ENCODE data around the gene MEN1.
A peak's percentile ranks its signal among the peaks of the same experiment; 100 is the strongest.

Gene MEN1

DNA sequence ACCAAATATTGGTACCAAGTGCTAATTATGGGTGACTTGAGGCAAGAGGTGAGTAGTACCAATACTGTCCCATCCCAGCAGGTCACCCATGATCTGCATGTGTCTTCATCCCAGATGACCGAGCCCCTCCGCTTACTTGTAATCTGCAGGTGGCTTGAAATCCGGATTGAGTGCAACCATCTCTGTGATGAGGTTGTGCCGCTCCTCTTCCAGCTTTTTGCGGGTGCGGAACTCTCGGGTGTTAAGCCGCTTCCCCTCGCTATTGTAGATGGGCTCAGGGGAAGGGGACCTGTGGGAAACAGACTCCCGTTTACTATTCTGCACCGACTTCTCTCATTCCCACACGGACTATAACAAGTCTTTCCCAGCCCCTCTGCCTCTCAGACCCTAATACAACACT lies 40.2 kb downstream of the MEN1 start:
- H3K4me3 ChIP-seq (ENCODE audit: low read length), result no peak overlapping the region
- H3K9ac ChIP-seq (ENCODE audit: low read length), result peak overlapping the region; percentile 14
- H3K4me1 ChIP-seq (ENCODE audit: control insufficient read depth, insufficient read depth, low read length), result peaks cover 5% of the 10 kb centered on the region
- H3K9me3 ChIP-seq (ENCODE audit: control insufficient read depth, low read length), result no peaks in the 10 kb centered on the region
- no peak for DNase-seq (ENCODE audit: low read depth)
- H3K36me3 ChIP-seq (ENCODE audit: control insufficient read depth, insufficient read depth, low read length, severe bottlenecking), result peaks cover 93% of the 10 kb centered on the region
- H3K27me3 ChIP-seq (replicated peaks; ENCODE audit: control insufficient read depth, insufficient read depth, low read length), result no peaks in the 10 kb centered on the region

DNA sequence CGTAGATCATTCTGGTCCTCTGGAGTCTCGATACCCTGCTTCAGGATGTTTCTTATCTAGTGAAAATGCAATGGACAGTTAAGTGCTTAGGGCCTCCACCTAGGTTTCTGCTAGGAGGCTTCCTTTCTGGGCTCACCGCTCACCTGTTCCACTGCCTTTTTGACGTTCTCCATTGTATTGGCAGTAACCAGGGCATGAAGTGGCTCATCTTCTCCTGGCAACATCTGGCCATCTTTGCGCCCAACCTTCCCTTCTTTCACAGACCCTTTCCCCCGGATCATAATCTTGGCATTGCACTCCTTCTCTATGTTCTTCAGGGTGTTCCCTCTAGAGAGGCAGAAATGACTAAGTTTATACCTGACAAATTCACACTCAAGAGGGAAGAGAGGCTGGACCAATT lies 41.1 kb downstream of the MEN1 start:
- no peak for DNase-seq (ENCODE audit: low read depth)
- peaks cover 94% of the 10 kb centered on the region for H3K36me3 ChIP-seq (ENCODE audit: control insufficient read depth, insufficient read depth, low read length, severe bottlenecking)
- H3K9ac ChIP-seq (ENCODE audit: low read length), result no peak overlapping the region
- H3K9me3 ChIP-seq (ENCODE audit: control insufficient read depth, low read length), result no peaks in the 10 kb centered on the region
- H3K4me1 ChIP-seq (ENCODE audit: control insufficient read depth, insufficient read depth, low read length), result peaks cover 5% of the 10 kb centered on the region
- H3K27me3 ChIP-seq (replicated peaks; ENCODE audit: control insufficient read depth, insufficient read depth, low read length), result no peaks in the 10 kb centered on the region
- no peak overlapping the region for H3K4me3 ChIP-seq (ENCODE audit: low read length)

DNA sequence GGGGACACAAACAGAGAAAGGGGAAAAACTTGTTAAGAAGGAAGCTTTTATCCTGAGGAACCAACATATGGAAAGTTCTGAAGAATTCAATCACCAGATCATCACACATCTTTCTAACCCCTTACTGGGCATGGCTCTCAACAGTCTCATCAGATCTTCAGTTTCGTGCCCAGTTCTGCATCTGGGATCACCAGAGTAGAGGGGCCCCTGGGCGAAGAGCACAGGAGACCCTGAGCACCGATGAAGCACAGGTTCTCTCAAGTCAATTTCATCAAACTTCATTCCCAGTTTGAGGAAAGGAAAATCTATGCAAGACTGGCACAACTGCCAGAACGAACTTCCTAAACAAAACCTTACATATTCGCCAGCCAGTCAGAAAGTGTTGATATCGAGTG lies 42.1 kb downstream of the MEN1 start:
- H3K36me3 ChIP-seq (ENCODE audit: control insufficient read depth, insufficient read depth, low read length, severe bottlenecking), result peaks cover 94% of the 10 kb centered on the region

DNA sequence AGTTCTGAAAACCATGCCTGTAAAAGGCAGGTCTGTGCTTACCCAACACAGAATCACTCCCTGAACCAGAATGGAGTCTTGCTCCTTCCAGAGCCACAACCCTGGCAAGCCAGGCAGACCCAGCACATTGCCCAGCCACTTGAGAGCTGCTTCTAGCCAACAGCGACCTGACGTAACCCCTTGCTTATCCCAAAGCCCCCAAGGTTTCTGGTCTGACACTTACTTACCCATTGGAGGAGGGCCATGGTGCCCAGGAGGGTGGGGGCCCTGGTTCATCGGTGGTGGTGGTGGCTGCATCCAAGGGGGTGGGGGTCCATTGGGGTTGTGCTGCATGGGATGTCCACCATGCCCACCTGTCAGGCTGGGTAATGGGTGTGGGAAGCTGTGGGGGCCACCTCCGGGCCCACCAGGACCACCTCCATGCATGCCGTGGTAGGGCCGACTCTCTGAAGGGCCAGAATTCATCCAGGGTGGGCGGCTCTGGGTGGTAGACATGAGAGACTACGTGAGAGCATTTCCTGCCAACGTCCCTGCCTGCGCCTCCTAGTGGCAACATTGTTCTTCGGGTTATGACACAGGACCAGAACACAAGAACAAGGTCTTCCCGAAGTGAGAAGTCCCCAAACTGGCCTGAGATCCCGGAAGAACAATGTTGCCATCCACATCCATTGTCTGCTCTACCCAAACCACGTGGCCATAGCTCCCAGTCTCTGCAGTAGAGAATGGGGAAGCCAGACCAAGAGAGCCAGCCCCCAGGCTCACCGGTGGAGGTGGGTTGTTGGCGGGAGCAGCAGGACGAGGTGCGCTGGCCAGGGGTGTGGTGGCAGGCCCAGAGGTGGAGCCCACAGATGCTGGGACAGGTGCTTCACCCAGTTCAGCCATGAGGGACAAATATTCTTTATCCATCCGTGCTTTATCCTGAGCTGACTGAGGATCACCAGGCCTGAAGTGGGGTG lies 42.7 kb downstream of the MEN1 start:
- DNase-seq (ENCODE audit: low read depth), result peak; percentile 82
- Histone ChIP-seq H3K4me1 (ENCODE audit: control insufficient read depth, insufficient read depth, low read length) (peaks cover 18% of the 10 kb centered on the region), H3K4me3 (ENCODE audit: low read length) (no peak overlapping the region), H3K36me3 (ENCODE audit: control insufficient read depth, insufficient read depth, low read length, severe bottlenecking) (peaks cover 94% of the 10 kb centered on the region), H3K9me3 (ENCODE audit: control insufficient read depth, low read length) (no peaks in the 10 kb centered on the region), H3K27me3 (replicated peaks; ENCODE audit: control insufficient read depth, insufficient read depth, low read length) (no peaks in the 10 kb centered on the region), H3K9ac (ENCODE audit: low read length) (no peak overlapping the region)

More for the DNA sequence above, 42.1 kb downstream of the MEN1 start:
- Histone ChIP-seq H3K27me3 (replicated peaks; ENCODE audit: control insufficient read depth, insufficient read depth, low read length) (no peaks in the 10 kb centered on the region), H3K4me3 (ENCODE audit: low read length) (no peak overlapping the region), H3K9ac (ENCODE audit: low read length) (no peak overlapping the region), H3K4me1 (ENCODE audit: control insufficient read depth, insufficient read depth, low read length) (peaks cover 15% of the 10 kb centered on the region), H3K9me3 (ENCODE audit: control insufficient read depth, low read length) (no peaks in the 10 kb centered on the region)
- no peak for DNase-seq (ENCODE audit: low read depth)

DNA sequence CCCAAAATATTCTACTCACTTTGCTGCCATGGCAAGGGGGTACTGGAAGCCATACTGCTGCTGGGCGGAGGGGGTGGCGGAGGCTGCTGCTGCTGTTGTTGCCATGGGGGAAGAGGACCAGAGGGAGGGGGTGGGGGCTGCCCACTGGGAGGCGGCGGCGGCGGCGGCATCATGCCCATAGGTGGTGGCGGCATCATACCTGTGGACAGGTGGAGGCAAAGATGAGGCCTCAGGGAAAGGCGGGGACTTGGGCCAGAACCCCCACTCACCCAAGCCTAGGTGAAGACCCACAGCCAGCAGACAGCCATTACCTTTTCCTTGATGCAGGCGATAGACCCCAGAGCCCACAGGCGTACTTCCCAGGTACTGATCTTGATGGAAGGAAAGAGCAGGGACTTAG lies 43.5 kb downstream of the MEN1 start:
- H3K4me1 ChIP-seq (ENCODE audit: control insufficient read depth, insufficient read depth, low read length), result peaks cover 22% of the 10 kb centered on the region
- no peaks in the 10 kb centered on the region for H3K9me3 ChIP-seq (ENCODE audit: control insufficient read depth, low read length)
- H3K36me3 ChIP-seq (ENCODE audit: control insufficient read depth, insufficient read depth, low read length, severe bottlenecking), result peaks cover 87% of the 10 kb centered on the region
- no peak overlapping the region for H3K9ac ChIP-seq (ENCODE audit: low read length)
- no peaks in the 10 kb centered on the region for H3K27me3 ChIP-seq (replicated peaks; ENCODE audit: control insufficient read depth, insufficient read depth, low read length)
- H3K4me3 ChIP-seq (ENCODE audit: low read length), result no peak overlapping the region
- DNase-seq (ENCODE audit: low read depth), result no peak

DNA sequence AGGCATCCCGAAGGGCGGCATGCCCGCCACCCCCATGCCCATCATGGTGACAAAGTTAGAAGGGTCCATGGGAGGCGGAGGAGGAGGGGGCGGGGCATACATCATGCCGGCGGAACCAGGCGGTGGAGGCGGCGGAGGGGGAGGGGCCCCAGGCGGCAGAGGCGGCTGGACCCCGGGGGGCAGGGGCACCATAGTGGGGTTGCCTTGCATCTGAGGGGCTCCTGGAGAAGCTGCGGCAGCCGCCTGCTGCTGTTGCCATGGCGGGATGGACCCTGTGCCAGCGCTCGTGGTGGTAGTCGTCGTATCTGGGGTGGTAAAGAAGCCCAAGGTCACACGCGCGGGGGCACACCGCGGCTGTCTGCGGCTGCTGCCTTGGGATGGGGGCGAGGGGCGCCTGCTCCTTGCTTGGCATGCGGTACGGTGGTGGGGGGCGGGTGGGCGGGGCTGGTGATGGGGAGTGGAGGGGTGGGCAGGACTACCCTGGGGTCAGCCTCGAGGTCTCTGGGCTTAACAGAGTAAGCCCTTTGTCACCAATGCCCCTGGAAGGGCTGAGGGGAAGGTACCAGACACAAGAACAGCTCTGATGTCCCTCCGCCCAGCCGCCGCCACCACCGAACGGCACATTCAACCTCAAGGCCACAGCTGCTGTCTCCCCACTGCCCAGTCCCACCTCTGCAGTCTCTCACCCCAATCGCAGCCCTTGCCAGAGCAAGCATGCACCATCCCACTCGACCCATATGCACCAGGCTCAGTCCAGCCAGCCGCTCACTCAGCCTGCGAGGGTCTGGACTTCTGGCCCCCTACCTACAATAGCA lies 44.3 kb downstream of the MEN1 start:
- Histone ChIP-seq H3K4me3 (ENCODE audit: low read length) (no peak overlapping the region), H3K36me3 (ENCODE audit: control insufficient read depth, insufficient read depth, low read length, severe bottlenecking) (peaks cover 79% of the 10 kb centered on the region), H3K9me3 (ENCODE audit: control insufficient read depth, low read length) (no peaks in the 10 kb centered on the region), H3K27me3 (replicated peaks; ENCODE audit: control insufficient read depth, insufficient read depth, low read length) (no peaks in the 10 kb centered on the region), H3K4me1 (ENCODE audit: control insufficient read depth, insufficient read depth, low read length) (peaks cover 26% of the 10 kb centered on the region), H3K9ac (ENCODE audit: low read length) (no peak overlapping the region)
- DNase-seq (ENCODE audit: low read depth), result no peak

DNA sequence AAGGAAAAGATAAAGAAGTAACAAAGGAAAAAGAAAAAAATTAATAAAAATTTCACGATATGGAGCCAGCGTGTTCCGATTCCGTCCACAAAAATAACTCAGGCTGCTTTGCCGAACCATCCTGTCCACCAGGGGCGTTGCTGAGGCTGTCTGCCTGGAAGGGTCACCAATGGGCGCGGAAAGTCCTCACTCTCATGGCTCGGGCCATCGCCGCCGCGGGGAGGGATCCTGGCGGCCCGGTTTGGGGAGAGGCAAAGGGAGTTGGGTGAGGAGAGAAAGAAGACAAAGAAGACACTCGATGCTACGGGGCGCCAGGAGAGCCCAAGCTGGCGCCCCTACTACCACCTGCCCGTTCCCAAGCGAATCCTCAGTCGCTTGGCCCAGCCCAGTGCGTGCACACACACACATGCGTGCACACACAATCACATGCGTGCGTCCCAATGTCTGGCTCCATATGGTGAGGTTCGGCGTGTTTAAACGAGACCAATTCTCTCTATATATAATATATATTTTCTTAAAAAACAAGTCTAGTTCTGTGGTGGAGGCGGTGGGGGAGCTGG lies 45.0 kb downstream of the MEN1 start:
- Histone ChIP-seq H3K4me3 (ENCODE audit: low read length) (no peak overlapping the region), H3K27me3 (replicated peaks; ENCODE audit: control insufficient read depth, insufficient read depth, low read length) (no peaks in the 10 kb centered on the region), H3K9me3 (ENCODE audit: control insufficient read depth, low read length) (no peaks in the 10 kb centered on the region), H3K36me3 (ENCODE audit: control insufficient read depth, insufficient read depth, low read length, severe bottlenecking) (peaks cover 72% of the 10 kb centered on the region), H3K4me1 (ENCODE audit: control insufficient read depth, insufficient read depth, low read length) (peaks cover 33% of the 10 kb centered on the region), H3K9ac (ENCODE audit: low read length) (no peak overlapping the region)
- no peak for DNase-seq (ENCODE audit: low read depth)

DNA sequence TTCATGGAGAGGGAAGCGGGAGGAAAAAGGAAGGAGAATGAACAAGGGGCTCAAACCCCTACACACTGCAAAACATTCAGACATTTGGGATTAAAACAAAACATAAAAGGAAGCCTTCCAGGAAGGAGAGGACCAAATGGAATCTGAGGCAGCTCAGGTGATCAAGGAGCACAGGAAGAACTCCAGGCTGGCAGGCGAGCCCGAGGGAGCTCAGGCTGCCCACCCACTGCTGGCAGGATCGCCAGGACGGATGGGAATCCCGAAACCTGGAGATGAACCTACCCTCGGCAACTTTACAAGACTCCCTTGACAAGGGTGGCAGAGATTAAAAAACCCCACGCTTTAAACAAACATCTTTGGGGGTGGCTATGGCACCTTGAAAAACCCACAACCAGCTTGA lies 45.6 kb downstream of the MEN1 start:
- DNase-seq (ENCODE audit: low read depth), result no peak
- no peak overlapping the region for H3K9ac ChIP-seq (ENCODE audit: low read length)
- H3K9me3 ChIP-seq (ENCODE audit: control insufficient read depth, low read length), result no peaks in the 10 kb centered on the region
- H3K36me3 ChIP-seq (ENCODE audit: control insufficient read depth, insufficient read depth, low read length, severe bottlenecking), result peaks cover 66% of the 10 kb centered on the region
- peaks cover 39% of the 10 kb centered on the region for H3K4me1 ChIP-seq (ENCODE audit: control insufficient read depth, insufficient read depth, low read length)
- no peak overlapping the region for H3K4me3 ChIP-seq (ENCODE audit: low read length)
- no peaks in the 10 kb centered on the region for H3K27me3 ChIP-seq (replicated peaks; ENCODE audit: control insufficient read depth, insufficient read depth, low read length)

DNA sequence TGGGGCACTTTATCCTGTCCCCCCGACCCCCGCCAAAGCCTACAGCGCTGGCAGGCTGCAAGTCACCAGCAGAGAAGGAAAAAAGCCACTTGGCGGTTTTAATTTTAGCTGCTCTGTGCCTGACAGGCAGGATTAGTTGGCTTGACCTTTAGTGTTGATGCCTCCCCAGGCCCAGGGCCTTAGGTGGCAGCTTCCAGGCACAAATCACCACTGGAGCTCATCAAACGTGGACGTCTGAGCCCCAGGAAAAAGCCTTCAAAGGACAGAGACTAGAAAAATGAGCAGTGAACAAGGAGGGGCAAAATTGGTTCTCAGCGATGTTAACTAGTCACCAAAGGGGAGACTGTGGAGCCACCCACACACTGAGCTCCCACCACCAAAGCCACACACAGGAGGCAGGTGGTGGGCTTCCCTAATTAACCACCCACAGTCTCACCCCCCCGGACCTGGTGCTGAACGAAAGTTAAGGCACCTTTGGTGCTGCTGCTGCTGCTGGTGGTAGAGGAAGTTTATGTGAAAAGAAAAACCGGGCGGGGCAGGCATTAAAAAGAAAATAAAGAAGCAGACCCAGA lies 46.2 kb downstream of the MEN1 start:
- no peak for DNase-seq (ENCODE audit: low read depth)
- Histone ChIP-seq H3K4me3 (ENCODE audit: low read length) (no peak overlapping the region), H3K9ac (ENCODE audit: low read length) (peak overlapping the region; percentile 33), H3K36me3 (ENCODE audit: control insufficient read depth, insufficient read depth, low read length, severe bottlenecking) (peaks cover 60% of the 10 kb centered on the region), H3K4me1 (ENCODE audit: control insufficient read depth, insufficient read depth, low read length) (peaks cover 45% of the 10 kb centered on the region), H3K9me3 (ENCODE audit: control insufficient read depth, low read length) (no peaks in the 10 kb centered on the region), H3K27me3 (replicated peaks; ENCODE audit: control insufficient read depth, insufficient read depth, low read length) (no peaks in the 10 kb centered on the region)

DNA sequence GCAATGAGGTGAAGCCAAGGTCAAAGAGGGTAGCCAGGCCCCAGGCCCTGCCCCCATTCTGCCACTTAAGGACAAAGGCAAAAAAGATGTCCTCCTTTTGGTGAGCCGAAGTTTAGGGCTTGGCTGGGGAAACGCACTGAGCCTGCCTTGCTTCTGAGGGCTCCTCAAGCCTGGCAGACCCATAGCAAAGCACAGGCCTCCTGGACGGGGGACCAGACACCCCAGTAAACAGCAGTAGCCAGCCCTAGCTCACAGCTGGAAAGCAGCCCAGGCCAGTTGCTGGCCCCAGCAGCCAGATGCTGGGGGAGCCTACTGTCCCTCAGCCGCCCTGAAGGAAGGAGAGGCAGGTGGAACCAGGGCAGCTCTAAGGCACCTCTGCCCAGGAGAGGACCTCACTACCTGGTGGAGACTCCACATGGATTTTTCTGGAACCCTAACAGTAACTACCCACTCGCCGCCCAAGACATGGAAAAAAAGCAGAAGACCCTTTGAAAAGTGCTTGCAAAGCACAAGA lies 46.8 kb downstream of the MEN1 start:
- no peaks in the 10 kb centered on the region for H3K9me3 ChIP-seq (ENCODE audit: control insufficient read depth, low read length)
- H3K9ac ChIP-seq (ENCODE audit: low read length), result peak overlapping the region; percentile 33
- H3K4me3 ChIP-seq (ENCODE audit: low read length), result no peak overlapping the region
- DNase-seq (ENCODE audit: low read depth), result no peak
- H3K36me3 ChIP-seq (ENCODE audit: control insufficient read depth, insufficient read depth, low read length, severe bottlenecking), result peaks cover 54% of the 10 kb centered on the region
- peaks cover 45% of the 10 kb centered on the region for H3K4me1 ChIP-seq (ENCODE audit: control insufficient read depth, insufficient read depth, low read length)
- no peaks in the 10 kb centered on the region for H3K27me3 ChIP-seq (replicated peaks; ENCODE audit: control insufficient read depth, insufficient read depth, low read length)
